ENCODE measurements around the gene STARD13. TPM values are rescaled to one million over a fixed set of nuclear protein-coding genes. Genes with fewer than 3 reads are reported as not detected.

Gene STARD13
- total RNA-seq, 2 donors from 2014 or later = 18.9 to 29.7 TPM

- Histone ChIP-seq H3K36me3 (replicated peaks in 1 of 2; ENCODE audit: insufficient read depth in 1 of 2, low read depth in 2 of 2) (no peaks in the 10 kb centered on the region), H3K9me3 (no peaks in the 10 kb centered on the region), H3K27ac (peak overlapping the region in 2 of 4 donors; percentile 19 to 69), H3K4me1 (peaks cover 64% of the 10 kb centered on the region), H3K27me3 (no peaks in the 10 kb centered on the region), H3K4me3 (no peak overlapping the region)
- intact Hi-C loops (cut with DNase I) = no loop called here
- no peak for TF ChIP-seq CTCF (IDR thresholded peaks at IDR 0.05)
- TF ChIP-seq POLR2A (IDR thresholded peaks at IDR 0.05) = no peak
- ATAC-seq (no peak), DNase-seq (no peak)
- WGBS, 2 donors = 91 to 92% methylated on average over 5 of the region's 5 CpGs
Measured at GRCh38 chr13:33280923-33281322, 4.6 kb downstream of the STARD13 start.

GRCh38 chr13:33280279-33280905, 5.2 kb downstream of the STARD13 start:
- Histone ChIP-seq H3K4me1 (peaks cover 69% of the 10 kb centered on the region), H3K36me3 (replicated peaks in 1 of 2; ENCODE audit: insufficient read depth in 1 of 2, low read depth in 2 of 2) (no peaks in the 10 kb centered on the region), H3K4me3 (no peak overlapping the region), H3K27ac (peak overlapping the region; percentile 10 to 69 (median 30)), H3K9me3 (no peaks in the 10 kb centered on the region), H3K27me3 (no peaks in the 10 kb centered on the region)
- 53 to 72% methylated on average over 3 of the region's 3 CpGs for WGBS, 2 donors
- DNase-seq = no peak
- TF ChIP-seq CTCF (IDR thresholded peaks at IDR 0.05) (no peak), POLR2A (IDR thresholded peaks at IDR 0.05) (no peak)
- intact Hi-C loops (cut with DNase I) = no loop called here
- no peak for ATAC-seq

GRCh38 chr13:33279414-33280278, 5.9 kb downstream of the STARD13 start:
- Histone ChIP-seq H3K36me3 (replicated peaks in 1 of 2; ENCODE audit: insufficient read depth in 1 of 2, low read depth in 2 of 2) (no peaks in the 10 kb centered on the region), H3K27ac (peak overlapping the region; percentile 10 to 69 (median 30)), H3K4me1 (peaks cover 77% of the 10 kb centered on the region), H3K27me3 (no peaks in the 10 kb centered on the region), H3K9me3 (no peaks in the 10 kb centered on the region), H3K4me3 (no peak overlapping the region)
- 18 to 21% methylated on average over 2 of the region's 2 CpGs for WGBS, 2 donors
- no peak for TF ChIP-seq CTCF (IDR thresholded peaks at IDR 0.05)
- no peak for TF ChIP-seq POLR2A (IDR thresholded peaks at IDR 0.05)
- ATAC-seq = peak; percentile 31
- DNase-seq = no peak
- intact Hi-C loops (cut with DNase I) = no loop called here

- 0% methylated on average over 1 of the region's 1 CpG for WGBS, 2 donors
- H3K4me1 ChIP-seq = peaks cover 84% of the 10 kb centered on the region
Measured at GRCh38 chr13:33278913-33279312, 6.6 kb downstream of the STARD13 start.

More at GRCh38 chr13:33278913-33279312, 6.6 kb downstream of the STARD13 start:
- intact Hi-C loops (cut with DNase I) = no loop called here
- H3K27ac ChIP-seq = peak overlapping the region in 1 of 4 donors; percentile 69
- no peaks in the 10 kb centered on the region for H3K9me3 ChIP-seq
- no peaks in the 10 kb centered on the region for H3K27me3 ChIP-seq
- H3K36me3 ChIP-seq (replicated peaks in 1 of 2; ENCODE audit: insufficient read depth in 1 of 2, low read depth in 2 of 2) = no peaks in the 10 kb centered on the region
- ATAC-seq (no peak), DNase-seq (no peak)
- TF ChIP-seq POLR2A (IDR thresholded peaks at IDR 0.05) (no peak), CTCF (IDR thresholded peaks at IDR 0.05) (no peak)
- H3K4me3 ChIP-seq = no peak overlapping the region
